ENCODE data around the gene SPRY2.
"Not testable (repeated sequence)": the region's sequence is repeated elsewhere in the genome, so short reads cannot be mapped to it uniquely, and the experiment has no call there.

Gene SPRY2

GRCh38 chr13:80367473-80367872 lies 26.5 kb upstream of the SPRY2 start:
- no peaks in the 10 kb centered on the region for H3K9me3 Mint-ChIP-seq
- H3K4me3 Mint-ChIP-seq, result no peak overlapping the region
- H3K27me3 Mint-ChIP-seq, result no peaks in the 10 kb centered on the region
- no peaks in the 10 kb centered on the region for H3K36me3 Mint-ChIP-seq (ENCODE audit: insufficient read depth)
- H3K4me1 Mint-ChIP-seq, result no peaks in the 10 kb centered on the region
- H3K27ac Mint-ChIP-seq (ENCODE audit: low read depth), result no peak overlapping the region
- ATAC-seq (replicated peaks; ENCODE audit: extremely low read depth, poor library complexity, severe bottlenecking) (no peak), DNase-seq (ENCODE audit: low spot score in 2 of 2) (no peak)

- DNase-seq (ENCODE audit: low spot score in 2 of 2) (no peak), ATAC-seq (replicated peaks; ENCODE audit: extremely low read depth, poor library complexity, severe bottlenecking) (no peak)
- H3K27me3 Mint-ChIP-seq, result no peaks in the 10 kb centered on the region
- H3K27ac Mint-ChIP-seq (ENCODE audit: low read depth), result no peak overlapping the region
- peaks cover 5% of the 10 kb centered on the region for H3K4me1 Mint-ChIP-seq
- no peaks in the 10 kb centered on the region for H3K9me3 Mint-ChIP-seq
- no peaks in the 10 kb centered on the region for H3K36me3 Mint-ChIP-seq (ENCODE audit: insufficient read depth)
- no peak overlapping the region for H3K4me3 Mint-ChIP-seq
Observed at GRCh38 chr13:80363890-80364503, 23.1 kb upstream of the SPRY2 start.

- peaks cover 5% of the 10 kb centered on the region for H3K4me1 Mint-ChIP-seq
- no peak overlapping the region for H3K4me3 Mint-ChIP-seq
- H3K27ac Mint-ChIP-seq (ENCODE audit: low read depth), result no peak overlapping the region
- H3K27me3 Mint-ChIP-seq, result no peaks in the 10 kb centered on the region
- no peaks in the 10 kb centered on the region for H3K9me3 Mint-ChIP-seq
- no peaks in the 10 kb centered on the region for H3K36me3 Mint-ChIP-seq (ENCODE audit: insufficient read depth)
- DNase-seq (ENCODE audit: low spot score in 2 of 2), result no peak
- no peak for ATAC-seq (replicated peaks; ENCODE audit: extremely low read depth, poor library complexity, severe bottlenecking)
Observed at GRCh38 chr13:80362481-80362880, 21.6 kb upstream of the SPRY2 start.

GRCh38 chr13:80361883-80362327 lies 21.0 kb upstream of the SPRY2 start:
- Mint-ChIP-seq H3K27ac (ENCODE audit: low read depth) (no peak overlapping the region), H3K4me3 (no peak overlapping the region)
- peak; percentile 62 for ATAC-seq (replicated peaks; ENCODE audit: extremely low read depth, poor library complexity, severe bottlenecking)

GRCh38 chr13:80361298-80361697 lies 20.4 kb upstream of the SPRY2 start:
- H3K4me1 Mint-ChIP-seq, result peaks cover 5% of the 10 kb centered on the region
- H3K36me3 Mint-ChIP-seq (ENCODE audit: insufficient read depth), result no peaks in the 10 kb centered on the region
- no peak overlapping the region for H3K4me3 Mint-ChIP-seq
- no peaks in the 10 kb centered on the region for H3K9me3 Mint-ChIP-seq
- ATAC-seq (replicated peaks; ENCODE audit: extremely low read depth, poor library complexity, severe bottlenecking), result no peak
- H3K27me3 Mint-ChIP-seq, result no peaks in the 10 kb centered on the region
- no peak for DNase-seq (ENCODE audit: low spot score in 2 of 2)
- H3K27ac Mint-ChIP-seq (ENCODE audit: low read depth), result no peak overlapping the region

More at GRCh38 chr13:80361883-80362327, 21.0 kb upstream of the SPRY2 start:
- Mint-ChIP-seq H3K4me1 (peaks cover 5% of the 10 kb centered on the region), H3K36me3 (ENCODE audit: insufficient read depth) (no peaks in the 10 kb centered on the region), H3K27me3 (no peaks in the 10 kb centered on the region), H3K9me3 (no peaks in the 10 kb centered on the region)
- no peak for DNase-seq (ENCODE audit: low spot score in 2 of 2)

GRCh38 chr13:80360453-80360800 lies 19.5 kb upstream of the SPRY2 start:
- ATAC-seq (replicated peaks; ENCODE audit: extremely low read depth, poor library complexity, severe bottlenecking), result no peak
- Mint-ChIP-seq H3K27ac (ENCODE audit: low read depth) (no peak overlapping the region), H3K4me1 (peaks cover 5% of the 10 kb centered on the region), H3K36me3 (ENCODE audit: insufficient read depth) (no peaks in the 10 kb centered on the region), H3K9me3 (no peaks in the 10 kb centered on the region), H3K27me3 (no peaks in the 10 kb centered on the region), H3K4me3 (no peak overlapping the region)
- no peak for DNase-seq (ENCODE audit: low spot score in 2 of 2)

GRCh38 chr13:80359778-80360452 lies 19.0 kb upstream of the SPRY2 start:
- ATAC-seq (replicated peaks; ENCODE audit: extremely low read depth, poor library complexity, severe bottlenecking) (no peak), DNase-seq (ENCODE audit: low spot score in 2 of 2) (no peak)
- Mint-ChIP-seq H3K27ac (ENCODE audit: low read depth) (no peak overlapping the region), H3K36me3 (ENCODE audit: insufficient read depth) (no peaks in the 10 kb centered on the region), H3K9me3 (no peaks in the 10 kb centered on the region), H3K4me1 (peaks cover 5% of the 10 kb centered on the region), H3K27me3 (no peaks in the 10 kb centered on the region), H3K4me3 (no peak overlapping the region)

- ATAC-seq (replicated peaks; ENCODE audit: extremely low read depth, poor library complexity, severe bottlenecking), result no peak
- H3K4me3 Mint-ChIP-seq, result no peak overlapping the region
Observed at GRCh38 chr13:80359414-80359777, 18.5 kb upstream of the SPRY2 start.

GRCh38 chr13:80355496-80356094 lies 14.7 kb upstream of the SPRY2 start:
- H3K4me3 Mint-ChIP-seq; H3K36me3 Mint-ChIP-seq (ENCODE audit: insufficient read depth); DNase-seq (ENCODE audit: low spot score in 2 of 2); H3K9me3 Mint-ChIP-seq; ATAC-seq (replicated peaks; ENCODE audit: extremely low read depth, poor library complexity, severe bottlenecking); H3K27me3 Mint-ChIP-seq; H3K4me1 Mint-ChIP-seq; H3K27ac Mint-ChIP-seq (ENCODE audit: low read depth): not testable (repeated sequence)

More at GRCh38 chr13:80359414-80359777, 18.5 kb upstream of the SPRY2 start:
- no peaks in the 10 kb centered on the region for H3K9me3 Mint-ChIP-seq
- DNase-seq (ENCODE audit: low spot score in 2 of 2), result no peak
- H3K27ac Mint-ChIP-seq (ENCODE audit: low read depth), result no peak overlapping the region
- no peaks in the 10 kb centered on the region for H3K27me3 Mint-ChIP-seq
- no peaks in the 10 kb centered on the region for H3K36me3 Mint-ChIP-seq (ENCODE audit: insufficient read depth)
- H3K4me1 Mint-ChIP-seq, result peaks cover 5% of the 10 kb centered on the region

GRCh38 chr13:80348750-80349149 lies 7.8 kb upstream of the SPRY2 start:
- DNase-seq (ENCODE audit: low spot score in 2 of 2) (no peak), ATAC-seq (replicated peaks; ENCODE audit: extremely low read depth, poor library complexity, severe bottlenecking) (no peak)
- Mint-ChIP-seq H3K36me3 (ENCODE audit: insufficient read depth) (no peaks in the 10 kb centered on the region), H3K4me3 (no peak overlapping the region), H3K9me3 (no peaks in the 10 kb centered on the region), H3K27ac (ENCODE audit: low read depth) (no peak overlapping the region), H3K27me3 (peaks cover 22% of the 10 kb centered on the region), H3K4me1 (no peaks in the 10 kb centered on the region)

- H3K27ac Mint-ChIP-seq (ENCODE audit: low read depth), result no peak overlapping the region
- peaks cover 22% of the 10 kb centered on the region for H3K27me3 Mint-ChIP-seq
- ATAC-seq (replicated peaks; ENCODE audit: extremely low read depth, poor library complexity, severe bottlenecking), result no peak
- DNase-seq (ENCODE audit: low spot score in 2 of 2), result no peak
- no peaks in the 10 kb centered on the region for H3K36me3 Mint-ChIP-seq (ENCODE audit: insufficient read depth)
- no peak overlapping the region for H3K4me3 Mint-ChIP-seq
- peaks cover 4% of the 10 kb centered on the region for H3K4me1 Mint-ChIP-seq
- H3K9me3 Mint-ChIP-seq, result no peaks in the 10 kb centered on the region
Observed at GRCh38 chr13:80348314-80348713, 7.4 kb upstream of the SPRY2 start.

- H3K9me3 Mint-ChIP-seq, result no peaks in the 10 kb centered on the region
- DNase-seq (ENCODE audit: low spot score in 2 of 2) (no peak), ATAC-seq (replicated peaks; ENCODE audit: extremely low read depth, poor library complexity, severe bottlenecking) (no peak)
- H3K4me3 Mint-ChIP-seq, result no peak overlapping the region
- H3K36me3 Mint-ChIP-seq (ENCODE audit: insufficient read depth), result no peaks in the 10 kb centered on the region
- H3K4me1 Mint-ChIP-seq, result peaks cover 5% of the 10 kb centered on the region
- no peak overlapping the region for H3K27ac Mint-ChIP-seq (ENCODE audit: low read depth)
- H3K27me3 Mint-ChIP-seq, result peaks cover 36% of the 10 kb centered on the region
Observed at GRCh38 chr13:80345771-80346510, 5.0 kb upstream of the SPRY2 start.

Measured in central memory CD8-positive, alpha-beta T cell (primary cell).